ENCODE results near the gene UCP2.

Gene UCP2
- 14.5 to 33.3 reads per million in 2 experiments for total RNA-seq

GRCh38 chr11:73982595-73982989 is at the start of gene UCP2:
Gene UCP2 (minus strand): TSS chr11:73982843. CDS start chr11:73978378, 4,465 bp downstream.
- DNase-seq (ENCODE audit: low read depth), result peak; percentile 74

- no peak for DNase-seq (ENCODE audit: low read depth)
Measured at GRCh38 chr11:74030723-74031676, 48.4 kb upstream of the UCP2 start.

DNA sequence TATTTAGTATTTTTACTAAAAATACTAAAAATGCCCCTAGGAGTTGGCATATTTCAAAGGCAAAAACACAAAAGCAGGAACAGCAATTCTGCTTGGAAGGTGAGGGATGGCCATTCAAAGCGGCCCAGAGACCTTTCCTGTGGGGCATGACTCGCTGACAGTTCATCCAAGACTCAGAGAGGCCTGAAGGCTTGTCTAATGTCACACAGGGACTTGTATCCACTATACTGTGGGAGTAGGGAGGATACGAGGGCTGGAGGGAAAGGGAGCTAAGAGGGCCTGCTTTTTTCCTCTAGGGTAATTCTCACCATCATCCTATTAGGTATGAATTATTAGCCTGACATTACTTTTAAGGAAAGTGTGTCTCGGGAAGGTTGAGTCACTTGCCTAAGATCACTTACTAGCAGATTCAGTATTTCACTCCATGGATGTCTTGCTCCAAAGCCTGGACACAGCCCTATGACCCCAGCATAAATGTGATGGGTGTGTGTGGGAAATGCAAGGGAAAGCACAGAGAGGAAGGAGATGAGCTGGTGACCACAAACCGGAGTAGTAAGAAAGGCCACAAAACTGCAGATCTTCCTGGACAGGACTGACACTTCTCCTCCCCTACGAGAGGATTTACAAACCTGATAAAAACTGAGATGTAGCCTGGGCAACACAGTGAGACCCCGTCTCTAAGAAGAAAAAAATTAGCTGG is 43.0 kb upstream of the UCP2 start:
- no peak for DNase-seq (ENCODE audit: low read depth)

GRCh38 chr11:74024261-74025029 is 41.8 kb upstream of the UCP2 start:
- DNase-seq (ENCODE audit: low read depth), result no peak

DNA sequence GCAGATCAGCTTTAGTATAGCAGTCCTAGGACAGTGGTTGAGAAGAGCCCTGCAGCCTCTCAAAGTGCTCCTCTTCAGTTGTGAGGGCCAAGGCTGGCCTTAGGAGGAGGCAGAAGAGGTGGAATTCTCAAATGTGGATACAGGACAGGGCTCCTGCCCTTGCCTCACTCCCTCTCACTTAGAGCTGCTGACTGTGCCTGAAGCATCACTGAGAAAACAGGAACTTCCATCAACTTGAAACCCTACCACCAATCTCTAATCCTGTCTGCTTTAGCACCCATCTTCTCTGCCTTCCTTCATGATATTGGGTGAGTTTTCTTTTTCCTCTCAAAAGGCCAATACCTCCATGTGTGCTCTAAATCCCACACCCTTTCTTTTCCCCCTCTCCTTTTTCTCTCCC is 40.6 kb upstream of the UCP2 start:
- DNase-seq (ENCODE audit: low read depth), result no peak

- DNase-seq (ENCODE audit: low read depth), result no peak
Measured at GRCh38 chr11:74022546-74022945, 39.9 kb upstream of the UCP2 start.

GRCh38 chr11:74021998-74022397 is 39.4 kb upstream of the UCP2 start:
- no peak for DNase-seq (ENCODE audit: low read depth)

DNA sequence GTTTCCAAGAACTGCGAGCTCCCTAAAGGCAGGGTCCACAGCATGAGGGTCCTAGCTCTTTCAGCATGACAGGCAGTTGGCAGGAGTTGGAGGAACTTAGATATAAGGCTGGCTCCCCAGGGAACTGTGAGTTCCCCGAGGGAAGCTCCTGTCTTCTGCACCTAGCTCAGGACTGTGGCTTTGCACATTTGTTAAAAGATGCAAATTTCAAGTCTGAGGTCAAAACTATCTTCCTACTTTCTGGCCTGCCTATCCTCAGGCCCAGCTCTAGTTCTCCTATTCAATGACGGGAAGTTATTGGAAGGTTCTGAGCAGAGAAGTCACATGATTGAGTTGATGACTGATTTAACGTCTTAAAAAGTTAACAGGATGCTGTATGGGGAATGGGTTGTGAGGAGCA is 37.9 kb upstream of the UCP2 start:
- DNase-seq (ENCODE audit: low read depth), result no peak

DNA sequence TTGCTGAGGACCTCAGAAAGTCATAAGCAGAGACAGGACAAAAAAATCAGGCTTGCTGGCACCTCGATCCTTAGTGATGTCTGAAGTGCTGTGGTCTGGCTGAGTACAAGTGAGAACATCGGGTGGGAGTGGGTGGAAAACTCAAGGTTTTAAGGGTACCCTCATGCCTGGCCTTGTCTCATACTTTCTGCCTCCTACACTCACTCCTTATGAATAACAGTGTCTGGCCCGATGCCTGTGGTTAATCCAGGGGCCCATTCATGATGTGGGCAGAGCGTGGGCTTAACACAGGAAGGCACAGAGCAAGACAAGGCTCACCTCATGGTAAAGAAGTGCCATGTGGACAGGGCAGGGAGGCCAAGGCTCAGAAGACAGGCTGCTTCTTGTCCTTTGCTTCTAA is 37.2 kb upstream of the UCP2 start:
- DNase-seq (ENCODE audit: low read depth), result no peak

- no peak for DNase-seq (ENCODE audit: low read depth)
Measured at GRCh38 chr11:74019104-74019738, 36.6 kb upstream of the UCP2 start.

DNA sequence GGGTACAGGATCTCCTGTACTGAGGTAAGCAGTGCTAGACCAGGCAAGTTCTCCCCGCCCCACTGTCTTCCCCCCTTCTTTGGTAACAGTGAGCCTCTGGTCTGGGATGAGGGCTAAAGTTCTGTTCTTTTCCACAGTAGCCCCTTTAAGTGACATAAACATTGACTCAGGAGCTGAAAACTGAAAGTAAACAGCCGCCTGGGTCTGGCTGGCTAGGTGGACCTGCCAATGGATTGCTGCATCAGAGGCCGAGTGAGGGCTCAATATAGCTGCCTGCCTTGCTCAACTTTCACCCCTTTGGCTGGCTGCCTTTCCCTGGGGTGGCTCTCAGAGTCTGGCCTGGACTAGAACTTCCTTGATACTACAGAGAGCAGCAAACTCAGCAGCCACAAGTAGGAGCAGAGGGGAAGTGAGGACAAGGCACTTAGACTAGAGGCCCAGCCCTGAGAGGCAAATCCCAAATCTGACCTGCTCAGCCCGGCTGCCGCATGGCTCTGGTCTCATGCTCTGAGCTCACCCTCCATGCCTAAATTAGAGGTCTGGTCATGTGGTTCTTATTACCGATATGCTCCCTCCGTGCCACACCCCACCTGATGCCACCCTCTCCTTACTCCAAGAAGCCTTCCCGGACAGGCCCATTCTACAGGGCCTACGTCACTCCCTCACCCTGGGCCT is 35.8 kb upstream of the UCP2 start:
- DNase-seq (ENCODE audit: low read depth), result no peak

DNA sequence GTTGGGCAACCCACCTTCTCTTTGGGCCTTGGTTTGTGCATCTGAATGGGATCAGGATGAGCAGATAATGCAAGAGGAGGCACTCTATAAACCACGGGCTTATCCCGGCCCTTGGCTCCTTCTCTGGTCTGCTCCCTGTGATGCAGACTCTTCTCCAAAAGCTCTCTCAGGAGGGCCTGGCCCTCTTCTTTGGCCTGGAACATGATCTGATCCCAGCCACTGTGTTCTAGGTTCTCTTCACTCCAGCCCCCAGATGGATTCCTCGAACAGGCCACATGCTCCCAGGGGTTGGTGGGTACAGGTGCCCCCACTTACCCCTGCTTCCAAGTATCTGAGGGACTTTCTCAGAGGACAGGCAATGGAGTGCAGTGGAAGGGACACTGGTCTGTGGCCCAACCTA is 35.0 kb upstream of the UCP2 start:
- DNase-seq (ENCODE audit: low read depth), result no peak

DNA sequence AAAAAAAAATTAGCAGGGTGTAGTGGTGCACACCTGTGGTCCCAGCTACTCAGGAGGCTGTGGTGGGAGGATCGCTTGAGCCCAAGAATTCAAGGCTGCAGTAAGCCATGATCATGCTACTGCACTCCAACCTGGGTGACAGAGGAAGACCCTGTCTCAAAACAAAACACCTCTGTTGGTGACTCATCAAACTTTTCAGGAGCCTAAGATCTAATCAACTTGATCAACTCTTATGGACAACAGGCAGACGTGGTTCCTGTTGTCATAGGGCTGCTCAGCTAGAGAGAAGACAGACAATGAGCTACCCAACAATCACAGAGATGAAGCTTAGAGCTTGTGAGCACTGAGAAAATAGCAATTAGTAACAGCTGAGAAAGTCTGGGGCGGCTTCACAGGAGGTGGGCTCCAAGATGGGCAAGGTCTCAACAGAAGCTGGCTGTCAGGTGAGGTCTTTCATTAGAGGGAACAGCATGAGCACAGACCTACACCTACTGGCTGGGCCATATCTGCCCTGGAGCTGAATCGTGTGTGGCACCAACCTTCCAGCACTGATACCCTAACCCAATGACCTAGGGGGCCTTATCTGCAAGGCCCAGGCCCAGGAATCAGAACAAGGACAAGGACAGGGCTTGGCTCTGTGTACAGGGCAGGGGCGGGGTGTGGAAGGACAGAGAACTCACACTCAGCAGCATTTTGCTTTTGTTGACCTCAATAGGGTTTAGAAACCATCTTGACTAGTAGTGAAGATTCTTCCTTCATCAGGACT is 33.5 kb upstream of the UCP2 start:
- no peak for DNase-seq (ENCODE audit: low read depth)

- no peak for DNase-seq (ENCODE audit: low read depth)
Measured at GRCh38 chr11:74014880-74015279, 32.2 kb upstream of the UCP2 start.

- DNase-seq (ENCODE audit: low read depth), result no peak
Measured at GRCh38 chr11:74013141-74013540, 30.5 kb upstream of the UCP2 start.

GRCh38 chr11:74012074-74012809 is 29.6 kb upstream of the UCP2 start:
- no peak for DNase-seq (ENCODE audit: low read depth)

DNA sequence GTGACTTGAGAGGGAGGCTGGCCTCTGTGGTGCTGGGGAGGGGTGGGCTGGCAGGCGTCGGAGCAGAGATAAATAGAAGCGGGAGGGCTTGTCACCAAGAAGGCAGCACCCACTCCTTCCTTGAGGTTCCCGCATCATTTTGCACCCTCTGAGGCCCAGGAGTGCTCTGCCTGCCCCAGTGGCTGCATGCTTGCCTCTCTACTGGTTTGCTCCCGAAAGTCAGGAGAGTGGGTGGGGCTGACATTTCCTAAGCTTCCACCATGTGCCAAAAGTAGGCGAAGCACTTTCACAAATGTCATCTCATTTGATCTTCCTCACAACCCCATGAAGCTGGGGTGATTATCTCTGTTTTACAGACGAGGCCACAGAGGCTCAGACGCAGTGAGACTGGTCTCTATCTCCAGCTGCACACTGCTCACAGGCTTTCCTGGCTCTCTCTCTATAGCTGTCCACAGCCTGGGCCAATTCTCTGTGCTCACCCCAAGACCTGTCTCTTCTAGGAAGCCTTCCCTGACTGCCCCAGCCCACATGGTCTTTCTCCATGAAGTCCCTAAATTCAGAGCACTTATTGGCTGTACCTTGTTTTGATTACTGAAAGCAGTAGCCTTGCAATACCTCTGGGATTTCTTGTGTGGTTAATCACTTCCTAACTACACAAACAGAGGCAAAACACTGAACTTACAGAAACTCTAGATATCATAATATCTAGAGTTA is 28.9 kb upstream of the UCP2 start:
- no peak for DNase-seq (ENCODE audit: low read depth)

DNA sequence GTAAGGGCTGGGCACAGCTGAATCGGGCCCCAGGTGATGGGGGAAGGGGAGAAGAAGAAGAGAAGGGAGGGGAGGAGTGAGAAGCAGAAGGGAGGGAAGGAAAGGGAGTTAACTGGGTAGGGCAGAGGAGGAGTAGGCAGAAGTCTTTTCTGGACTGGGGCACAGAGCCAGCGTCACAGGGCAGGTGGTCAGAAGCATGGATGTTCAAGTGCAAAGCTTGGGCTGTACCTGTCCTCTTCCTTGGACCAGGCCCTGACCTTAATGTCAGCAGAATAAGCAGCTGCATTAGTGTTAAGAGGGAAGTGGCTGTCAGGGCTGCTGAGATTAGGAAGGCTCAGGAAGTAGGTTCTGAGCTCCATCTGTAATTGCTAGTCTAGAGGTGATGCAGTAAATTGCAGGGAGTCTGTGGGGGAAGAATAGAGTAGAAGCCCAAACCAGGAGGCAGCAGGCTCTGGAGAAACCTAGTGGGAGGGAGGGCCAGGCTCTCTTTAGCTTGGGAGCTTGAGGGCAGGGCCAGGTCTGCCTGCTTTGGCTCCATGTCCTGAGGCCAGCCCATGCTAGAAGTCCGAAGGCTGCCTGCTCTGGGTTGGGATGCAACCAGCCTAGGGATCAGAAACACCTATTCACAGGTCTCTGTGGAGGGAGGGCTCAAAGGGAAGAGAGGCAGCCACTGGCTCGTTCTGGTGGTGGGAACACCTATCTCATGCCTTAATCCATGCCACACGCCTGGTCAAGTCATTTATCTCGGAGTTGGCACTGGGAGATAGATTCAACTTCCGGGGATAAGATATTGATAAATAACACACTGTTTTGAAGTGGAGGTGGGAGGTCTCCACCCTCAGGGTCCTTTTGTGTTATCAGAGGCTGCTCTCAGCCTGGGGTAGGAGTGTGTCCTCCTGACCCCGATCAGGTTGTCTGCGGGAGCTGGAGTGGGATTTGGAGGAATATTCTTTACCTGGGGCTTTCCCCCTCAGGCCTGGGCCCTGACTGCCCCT is 28.0 kb upstream of the UCP2 start:
- DNase-seq (ENCODE audit: low read depth), result no peak
